Measurements from ENCODE around the gene CTNNA1. TPM values are rescaled to one million over a fixed set of nuclear protein-coding genes. Genes with fewer than 3 reads are reported as not detected.

Gene CTNNA1
- total and polyA plus RNA-seq, 2 of the 8 experiments (the other 6 are each of a cell fraction or from before 2014, with no cell fraction given): 115 to 349 TPM

DNA sequence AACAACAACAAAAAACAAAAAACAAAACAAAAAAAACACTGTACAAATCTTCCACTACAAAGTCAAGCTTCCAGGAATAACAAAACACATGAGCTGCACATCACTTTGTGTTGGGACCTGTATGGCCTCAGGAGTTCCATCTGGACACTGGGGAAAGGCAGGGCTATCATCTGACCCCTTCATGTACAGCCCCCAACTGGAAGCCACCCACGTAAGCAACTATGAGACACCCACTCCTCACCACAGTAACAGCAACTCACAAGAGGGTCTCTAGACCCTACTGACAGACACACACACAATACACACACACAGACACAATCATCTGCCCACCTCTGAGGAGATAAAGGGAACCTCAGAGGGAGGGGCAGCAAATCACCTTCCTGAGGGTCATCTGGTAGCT lies 203.6 kb downstream of the CTNNA1 start (continued):
- TF ChIP-seq SIRT6 (IDR thresholded peaks at IDR 0.05; ENCODE audit: low read length): no peak
- TF ChIP-seq SRF (IDR thresholded peaks at IDR 0.05; ENCODE audit: low read depth, low read length): no peak
